ENCODE results near the gene BPNT1.
A peak's percentile ranks its signal among the peaks of the same experiment; 100 is the strongest.
"Not testable (repeated sequence)": the region's sequence is repeated elsewhere in the genome, so short reads cannot be mapped to it uniquely, and the experiment has no call there.

The BPNT1 gene

DNA sequence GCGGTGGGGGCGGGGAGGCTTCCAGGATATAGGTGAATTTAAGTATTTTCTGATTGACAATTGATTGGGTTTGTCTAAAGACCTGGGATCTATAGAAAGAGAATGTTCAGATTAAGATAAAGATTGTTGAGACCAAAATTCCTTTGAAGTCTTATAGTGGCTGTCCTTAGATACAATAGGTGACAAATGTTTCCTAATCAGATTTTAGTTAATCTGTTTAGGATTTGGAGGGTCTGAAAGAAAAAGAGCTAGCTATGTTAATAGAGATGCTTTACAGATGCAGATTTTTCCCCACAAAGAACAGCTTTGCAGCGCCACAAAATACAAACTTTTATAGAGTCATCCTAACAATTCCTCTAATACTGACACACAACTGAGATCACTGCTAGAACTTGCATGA, 28.7 kb downstream of the BPNT1 start:
- no peak for TF ChIP-seq Cebpa-rat (IDR thresholded peaks at IDR 0.05)
- H3K9ac ChIP-seq, result no peak overlapping the region
- peaks cover 0 to 7% (median 4%) of the 10 kb centered on the region in 11 experiments; a peak in 4 of 22 replicates for H3K9me3 ChIP-seq (replicated peaks in 1 of 11)
- no peak overlapping the region for H3K27ac ChIP-seq
- no peaks in the 10 kb centered on the region for H4K20me1 ChIP-seq
- H3K4me3 ChIP-seq, result no peak overlapping the region
- no peaks in the 10 kb centered on the region for H3K27me3 ChIP-seq
- peaks cover 77 to 96% (median 87%) of the 10 kb centered on the region in 11 experiments for H3K36me3 ChIP-seq
- H3K4me1 ChIP-seq, result no peaks in the 10 kb centered on the region
- no peak overlapping the region for H3K4me2 ChIP-seq

DNA sequence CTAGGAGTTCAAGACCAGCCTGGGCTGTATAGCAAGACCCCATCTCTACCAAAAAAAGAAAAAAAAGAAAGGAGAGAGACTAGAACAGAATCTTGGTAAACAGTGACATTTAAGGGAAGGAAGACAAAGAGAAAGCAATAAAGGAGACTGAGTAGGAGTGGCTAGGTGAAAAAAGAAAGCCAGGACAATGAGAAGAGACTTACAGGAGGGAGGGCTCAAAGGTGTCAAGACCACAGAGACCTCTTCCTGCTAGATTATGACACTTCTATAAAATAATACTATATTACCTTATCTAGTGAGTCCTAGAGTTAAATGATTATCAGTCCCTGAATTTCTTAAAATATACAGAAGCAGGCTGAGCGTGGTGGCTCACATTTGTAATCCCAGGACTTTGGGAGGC, 33.2 kb downstream of the BPNT1 start:
- no peak for TF ChIP-seq Cebpa-rat (IDR thresholded peaks at IDR 0.05)

DNA sequence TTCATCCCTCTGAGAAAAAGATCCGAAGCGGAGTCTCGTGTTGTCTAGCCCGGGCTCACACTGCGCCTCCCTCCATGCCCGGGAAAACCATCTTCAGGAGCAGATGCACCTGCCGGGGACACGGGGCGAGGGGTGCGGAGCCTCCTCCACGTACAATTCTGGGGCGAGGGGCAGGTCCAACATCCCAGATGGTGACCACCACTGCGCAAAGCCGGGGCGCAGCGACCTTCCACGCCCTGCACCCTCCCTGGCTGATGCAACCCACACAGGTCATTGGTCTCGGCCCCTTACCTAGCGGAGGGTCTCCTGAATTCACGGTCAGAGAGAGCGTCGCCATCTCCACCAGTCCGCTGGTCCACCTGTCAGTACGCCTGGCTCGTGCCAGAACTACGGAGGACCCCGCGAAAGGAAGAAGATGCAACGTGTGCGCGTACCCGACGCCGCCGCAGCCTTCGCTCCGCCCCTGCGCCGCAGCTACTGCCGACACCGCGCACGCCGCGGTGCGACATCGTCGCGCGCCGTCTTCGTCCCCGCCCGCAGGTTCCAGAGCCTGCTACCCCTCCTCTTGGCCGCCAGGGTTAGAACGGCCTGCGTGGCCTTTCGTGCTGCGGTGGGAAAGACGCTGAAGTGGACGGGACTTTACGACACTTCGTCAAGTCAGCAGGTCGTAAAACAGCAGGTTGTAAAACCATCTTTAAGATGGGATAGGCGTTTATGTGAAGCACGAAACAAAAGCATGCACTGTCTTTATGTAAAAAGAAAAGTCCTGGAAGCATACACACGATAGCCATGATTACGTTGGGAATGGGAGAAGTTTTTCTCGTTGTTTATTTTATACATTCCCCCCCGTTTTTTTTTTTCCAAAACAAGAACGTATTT, 43.3 kb downstream of the BPNT1 start, which contains the start of gene EPRS1:
Gene EPRS1 (minus strand): TSS at position 454 of the 879 bp plus-strand sequence. CDS start 117 bp downstream, at position 337.
- peaks cover 24 to 31% (median 28%) of the 10 kb centered on the region in 10 experiments for H3K4me1 ChIP-seq

More for the DNA sequence above, 33.2 kb downstream of the BPNT1 start:
- Histone ChIP-seq H3K4me2 (no peak overlapping the region), H3K9ac (no peak overlapping the region), H3K4me3 (no peak overlapping the region), H3K9me3 (replicated peaks in 1 of 11) (no peaks in the 10 kb centered on the region), H3K27ac (no peak overlapping the region), H4K20me1 (no peaks in the 10 kb centered on the region), H3K36me3 (peaks cover 43 to 75% (median 53%) of the 10 kb centered on the region in 11 experiments), H3K4me1 (no peaks in the 10 kb centered on the region), H3K27me3 (no peaks in the 10 kb centered on the region)

DNA sequence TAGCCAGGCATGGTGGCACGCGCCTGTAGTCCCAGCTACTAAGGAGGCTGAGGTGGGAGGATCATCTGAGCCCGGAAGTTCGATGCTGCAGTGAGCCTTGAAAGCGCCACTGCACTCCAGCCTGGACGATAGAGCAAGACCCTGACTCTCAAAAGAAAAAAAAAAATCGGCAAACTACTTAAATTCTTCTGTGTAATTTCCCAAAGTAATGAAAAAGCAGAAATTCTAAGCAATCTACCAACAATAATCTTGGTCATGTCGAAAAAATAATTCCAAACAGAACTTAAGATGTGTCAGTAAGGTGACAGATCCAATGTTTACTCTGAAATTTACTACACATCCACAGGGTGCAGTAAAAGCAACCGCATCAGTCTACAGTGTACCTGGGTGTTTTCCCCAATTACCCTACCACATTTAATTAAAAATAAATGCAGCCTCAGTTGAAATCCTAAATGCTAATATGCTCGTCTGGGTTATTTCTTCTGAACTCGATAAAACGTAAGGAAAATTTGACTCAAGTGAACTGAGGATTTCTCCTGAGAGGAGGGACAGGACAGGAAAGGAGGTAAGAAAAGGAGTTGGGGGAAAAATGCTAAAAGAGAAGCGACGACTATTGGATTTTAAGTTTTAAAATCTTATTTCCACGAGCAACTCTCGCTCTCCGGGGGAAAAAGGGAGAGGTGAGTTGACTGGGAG, 44.1 kb downstream of the BPNT1 start:
- TF ChIP-seq Cebpa-rat (IDR thresholded peaks at IDR 0.05), result no peak
- H3K27ac ChIP-seq, result peak overlapping the region; percentile 57 to 83 (median 70)
- peaks cover 24 to 31% (median 28%) of the 10 kb centered on the region in 10 experiments for H3K4me1 ChIP-seq
- peak overlapping the region; percentile 73 to 100 (median 82) for H3K4me2 ChIP-seq
- peaks cover 0 to 48% (median 24%) of the 10 kb centered on the region in 11 experiments; a peak in 15 of 22 replicates for H4K20me1 ChIP-seq
- H3K9ac ChIP-seq, result peak overlapping the region; percentile 77 to 90 (median 85)
- H3K9me3 ChIP-seq (replicated peaks in 1 of 11), result no peaks in the 10 kb centered on the region
- no peaks in the 10 kb centered on the region for H3K27me3 ChIP-seq
- peak overlapping the region; percentile 78 to 97 (median 88) for H3K4me3 ChIP-seq
- peaks cover 8 to 23% (median 19%) of the 10 kb centered on the region in 11 experiments; a peak in 19 of 22 replicates for H3K36me3 ChIP-seq

More for the DNA sequence above, 43.3 kb downstream of the BPNT1 start, which contains the start of gene EPRS1:
- peaks cover under 1 to 15% (median 12%) of the 10 kb centered on the region in 11 experiments; a peak in 17 of 22 replicates for H3K36me3 ChIP-seq
- peak within 1 kb of the TSS; percentile 78 to 97 (median 88) for H3K4me3 ChIP-seq
- peaks cover 0 to 40% (median 16%) of the 10 kb centered on the region in 11 experiments; a peak in 13 of 22 replicates for H4K20me1 ChIP-seq
- H3K9me3 ChIP-seq (replicated peaks in 1 of 11), result no peaks in the 10 kb centered on the region
- H3K9ac ChIP-seq, result peak within 1 kb of the TSS; percentile 77 to 90 (median 85)
- H3K27ac ChIP-seq, result peak within 1 kb of the TSS; percentile 57 to 83 (median 77)
- H3K27me3 ChIP-seq, result no peaks in the 10 kb centered on the region
- peak within 1 kb of the TSS; percentile 73 to 100 (median 82) for H3K4me2 ChIP-seq
- TF ChIP-seq Cebpa-rat (IDR thresholded peaks at IDR 0.05), result no peak

DNA sequence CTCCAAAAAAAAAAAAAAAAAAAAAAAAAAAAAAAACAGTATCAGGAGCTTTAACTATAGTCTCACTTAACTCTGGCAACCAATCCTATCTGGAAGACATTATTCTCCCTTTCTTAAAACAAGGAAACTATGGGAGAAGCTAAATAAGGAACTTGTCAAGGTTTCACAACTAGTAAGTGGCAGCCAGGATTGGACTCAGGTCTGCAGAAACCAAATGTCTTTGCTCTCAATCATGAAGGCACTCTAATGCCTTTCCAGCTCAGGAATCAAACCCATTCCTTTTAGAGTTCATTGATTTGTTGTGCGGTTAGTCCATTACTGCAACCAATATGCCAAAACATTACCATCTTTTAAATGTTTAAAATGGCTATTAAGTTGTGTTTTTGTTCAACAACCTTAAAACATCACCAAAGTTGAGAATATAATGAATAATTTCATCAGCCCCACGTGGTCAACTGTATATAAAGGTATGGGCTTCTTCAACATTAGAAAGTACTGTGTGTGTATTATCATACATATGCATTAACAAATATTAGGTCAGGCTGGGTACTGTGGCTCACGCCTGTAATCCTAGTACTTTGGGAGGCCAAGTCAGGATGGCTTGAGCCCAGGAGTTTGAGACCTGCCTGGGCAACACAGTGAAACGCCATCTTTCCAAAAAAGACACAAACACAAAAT, 44.8 kb downstream of the BPNT1 start:
- H3K27ac ChIP-seq, result peak overlapping the region in 3 of 11 experiments; percentile 70 to 82 (median 79); a peak in 3 of 22 replicates

DNA sequence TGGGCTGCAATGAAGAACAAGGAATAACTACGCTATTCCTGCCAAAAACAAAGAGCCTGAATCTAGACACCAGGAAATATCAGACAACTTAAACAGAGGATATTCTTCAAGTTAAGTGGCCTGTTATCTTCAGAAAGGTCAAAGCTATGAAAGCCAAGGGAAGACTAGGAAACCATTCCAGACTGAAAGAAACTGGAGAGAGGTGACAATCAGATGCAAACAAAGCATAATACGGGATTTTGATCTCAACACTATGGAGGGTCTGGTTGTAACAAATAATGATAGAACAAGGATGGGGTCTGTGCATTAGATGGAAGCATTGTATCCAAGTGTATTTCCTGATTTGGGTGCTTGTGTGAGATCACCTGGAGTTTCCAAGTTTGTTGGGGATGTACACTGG, 45.9 kb downstream of the BPNT1 start:
- no peak for TF ChIP-seq Cebpa-rat (IDR thresholded peaks at IDR 0.05)
- no peaks in the 10 kb centered on the region for H3K9me3 ChIP-seq (replicated peaks in 1 of 11)
- peaks cover 26 to 41% (median 38%) of the 10 kb centered on the region in 11 experiments for H3K36me3 ChIP-seq
- peak overlapping the region; percentile 18 to 100 (median 38); a peak in 17 of 22 replicates for H3K4me2 ChIP-seq
- H3K27ac ChIP-seq, result no peak overlapping the region
- H3K4me1 ChIP-seq, result peaks cover 24 to 31% (median 28%) of the 10 kb centered on the region in 10 experiments
- H3K9ac ChIP-seq, result no peak overlapping the region
- no peak overlapping the region for H3K4me3 ChIP-seq
- H4K20me1 ChIP-seq, result peaks cover 5 to 64% (median 31%) of the 10 kb centered on the region in 11 experiments; a peak in 17 of 22 replicates
- no peaks in the 10 kb centered on the region for H3K27me3 ChIP-seq

More for the DNA sequence above, 44.8 kb downstream of the BPNT1 start:
- Histone ChIP-seq H3K27me3 (no peaks in the 10 kb centered on the region), H3K9ac (peak overlapping the region; percentile 77 to 90 (median 85)), H3K4me3 (peak overlapping the region; percentile 78 to 97 (median 88)), H3K9me3 (replicated peaks in 1 of 11) (no peaks in the 10 kb centered on the region), H3K4me1 (peaks cover 24 to 31% (median 28%) of the 10 kb centered on the region in 10 experiments), H3K36me3 (peaks cover 15 to 30% (median 26%) of the 10 kb centered on the region in 11 experiments), H4K20me1 (peaks cover 1 to 54% (median 29%) of the 10 kb centered on the region in 11 experiments; a peak in 15 of 22 replicates), H3K4me2 (peak overlapping the region; percentile 73 to 100 (median 82))
- no peak for TF ChIP-seq Cebpa-rat (IDR thresholded peaks at IDR 0.05)

DNA sequence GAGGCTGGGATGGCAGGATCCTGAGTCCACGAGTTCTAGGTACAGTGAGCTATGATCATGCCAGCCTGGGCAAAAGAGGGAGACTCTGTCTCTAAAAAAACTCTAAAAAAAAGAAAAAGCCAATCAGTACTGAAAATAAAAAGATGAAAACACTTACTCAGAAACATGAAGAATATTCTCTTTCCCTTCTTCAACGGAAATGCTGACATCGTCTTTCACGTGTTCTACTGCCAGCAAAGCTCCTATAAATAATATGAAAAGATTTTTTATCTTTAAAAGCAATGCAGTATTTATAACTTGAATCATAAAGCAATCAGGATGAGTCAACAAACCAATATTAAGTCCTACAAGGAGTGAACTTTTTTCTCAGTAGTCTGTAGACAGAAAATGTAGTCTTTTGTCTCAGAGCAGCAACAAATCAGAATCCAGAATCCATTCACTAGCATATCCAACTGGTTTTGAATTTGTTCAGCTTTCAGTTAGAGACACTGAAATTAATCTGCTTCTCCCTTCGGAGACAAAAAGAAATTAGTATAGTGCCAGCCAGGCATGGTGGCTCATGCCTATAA, 49.5 kb downstream of the BPNT1 start:
- H4K20me1 ChIP-seq, result peaks cover 20 to 99% (median 58%) of the 10 kb centered on the region in 11 experiments; a peak in 18 of 22 replicates

DNA sequence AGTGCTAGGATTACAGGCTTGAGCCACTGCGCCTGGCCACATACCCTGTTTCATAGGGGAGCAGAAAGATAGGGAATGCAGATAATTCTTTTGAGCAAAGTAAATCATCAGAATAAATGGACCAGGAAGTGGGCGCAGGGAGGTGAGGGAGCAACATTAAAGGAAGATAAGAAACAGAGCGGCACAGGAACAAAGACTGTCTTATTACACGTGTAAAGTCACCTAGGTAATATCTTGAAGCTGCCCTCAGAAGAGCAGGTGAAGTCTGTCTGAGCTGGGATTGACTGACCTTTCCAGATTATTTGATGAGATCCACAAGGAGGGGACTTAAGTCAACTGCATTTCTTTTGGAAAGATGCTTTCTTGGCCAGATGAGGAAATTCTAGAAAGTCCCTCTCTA, 50.9 kb downstream of the BPNT1 start:
- H3K36me3 ChIP-seq, result peaks cover 62 to 92% (median 72%) of the 10 kb centered on the region in 11 experiments
- TF ChIP-seq Cebpa-rat (IDR thresholded peaks at IDR 0.05), result no peak
- H4K20me1 ChIP-seq, result peaks cover 24 to 99% (median 67%) of the 10 kb centered on the region in 11 experiments; a peak in 18 of 22 replicates
- no peak overlapping the region for H3K9ac ChIP-seq
- H3K4me1 ChIP-seq, result peaks cover 1 to 14% (median 4%) of the 10 kb centered on the region in 10 experiments; a peak in 16 of 20 replicates
- no peak overlapping the region for H3K4me2 ChIP-seq
- H3K27ac ChIP-seq, result no peak overlapping the region
- H3K9me3 ChIP-seq (replicated peaks in 1 of 11), result no peaks in the 10 kb centered on the region
- H3K4me3 ChIP-seq, result no peak overlapping the region
- no peaks in the 10 kb centered on the region for H3K27me3 ChIP-seq

More for the DNA sequence above, 49.5 kb downstream of the BPNT1 start:
- no peak overlapping the region for H3K4me2 ChIP-seq
- no peak overlapping the region for H3K4me3 ChIP-seq
- TF ChIP-seq Cebpa-rat (IDR thresholded peaks at IDR 0.05), result no peak
- no peak overlapping the region for H3K27ac ChIP-seq
- peaks cover 48 to 77% (median 57%) of the 10 kb centered on the region in 11 experiments for H3K36me3 ChIP-seq
- H3K9me3 ChIP-seq (replicated peaks in 1 of 11), result no peaks in the 10 kb centered on the region
- H3K27me3 ChIP-seq, result no peaks in the 10 kb centered on the region
- H3K9ac ChIP-seq, result no peak overlapping the region
- H3K4me1 ChIP-seq, result peaks cover 14 to 25% (median 18%) of the 10 kb centered on the region in 10 experiments

DNA sequence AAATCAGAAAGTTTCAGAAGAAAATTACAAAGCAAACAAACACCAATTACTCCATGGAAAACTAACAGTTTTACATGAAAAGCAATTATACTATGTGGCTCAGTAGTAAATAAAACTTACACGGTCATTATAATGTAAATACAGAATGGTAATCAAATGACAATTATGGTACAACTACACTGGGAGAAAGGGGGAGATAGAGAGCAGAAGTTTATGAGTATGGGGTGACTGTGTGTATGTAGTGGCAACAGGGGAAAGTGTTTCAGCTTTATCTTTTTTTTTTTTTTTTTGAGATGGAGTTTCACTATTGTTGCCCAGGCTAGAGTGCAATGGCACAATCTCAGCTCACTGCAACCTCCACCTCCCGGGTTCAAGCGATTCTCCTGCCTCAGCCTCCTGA, 51.8 kb downstream of the BPNT1 start:
- Histone ChIP-seq H4K20me1 (peaks cover 20 to 100% (median 64%) of the 10 kb centered on the region in 11 experiments; a peak in 18 of 22 replicates), H3K4me1 (peaks cover 0 to 17% (median 0%) of the 10 kb centered on the region in 10 experiments; a peak in 4 of 20 replicates), H3K36me3 (peaks cover 70 to 100% (median 81%) of the 10 kb centered on the region in 11 experiments)
- H3K9me3 ChIP-seq (replicated peaks in 1 of 11); H3K4me3 ChIP-seq; H3K27ac ChIP-seq; H3K9ac ChIP-seq; H3K27me3 ChIP-seq; H3K4me2 ChIP-seq: not testable (repeated sequence)
